ENCODE results near the gene FBN1.

DNA sequence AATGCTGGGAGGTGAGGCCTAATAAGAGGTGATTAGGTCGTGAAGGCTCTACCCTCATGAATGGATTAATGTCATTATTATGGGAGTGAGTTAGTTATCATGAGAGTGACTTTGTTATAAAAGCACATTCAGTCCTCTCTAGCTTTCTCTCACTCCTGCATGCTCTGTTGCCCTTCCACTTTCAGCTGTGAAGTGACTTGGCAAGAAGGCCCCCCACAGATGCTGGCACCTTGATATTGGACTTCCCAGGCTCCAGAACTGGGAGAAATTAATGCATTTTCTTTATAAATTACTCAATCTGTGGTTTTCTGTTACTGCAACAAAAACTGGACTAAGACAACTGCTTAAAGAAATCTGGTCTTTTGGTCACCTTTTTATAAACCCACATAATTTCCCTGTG, 144.3 kb downstream of the FBN1 start:
- TF ChIP-seq, protein P1, sequence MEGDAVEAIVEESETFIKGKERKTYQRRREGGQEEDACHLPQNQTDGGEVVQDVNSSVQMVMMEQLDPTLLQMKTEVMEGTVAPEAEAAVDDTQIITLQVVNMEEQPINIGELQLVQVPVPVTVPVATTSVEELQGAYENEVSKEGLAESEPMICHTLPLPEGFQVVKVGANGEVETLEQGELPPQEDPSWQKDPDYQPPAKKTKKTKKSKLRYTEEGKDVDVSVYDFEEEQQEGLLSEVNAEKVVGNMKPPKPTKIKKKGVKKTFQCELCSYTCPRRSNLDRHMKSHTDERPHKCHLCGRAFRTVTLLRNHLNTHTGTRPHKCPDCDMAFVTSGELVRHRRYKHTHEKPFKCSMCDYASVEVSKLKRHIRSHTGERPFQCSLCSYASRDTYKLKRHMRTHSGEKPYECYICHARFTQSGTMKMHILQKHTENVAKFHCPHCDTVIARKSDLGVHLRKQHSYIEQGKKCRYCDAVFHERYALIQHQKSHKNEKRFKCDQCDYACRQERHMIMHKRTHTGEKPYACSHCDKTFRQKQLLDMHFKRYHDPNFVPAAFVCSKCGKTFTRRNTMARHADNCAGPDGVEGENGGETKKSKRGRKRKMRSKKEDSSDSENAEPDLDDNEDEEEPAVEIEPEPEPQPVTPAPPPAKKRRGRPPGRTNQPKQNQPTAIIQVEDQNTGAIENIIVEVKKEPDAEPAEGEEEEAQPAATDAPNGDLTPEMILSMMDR (conservative IDR thresholded peaks at IDR 0.05 in 1 of 2, IDR thresholded peaks at IDR 0.05 in 1 of 2; ENCODE audit: extremely low read depth in 1 of 2, insufficient read depth in 1 of 2, low read depth in 1 of 2, low read length in 2 of 2) = no peak
- TF ChIP-seq EZH2 (IDR thresholded peaks at IDR 0.05; ENCODE audit: borderline replicate concordance, low read length) = no peak

Measured in mammary epithelial cell (primary cell).